AG09319 (cell line): ENCODE results near the gene FABP6.

Experiments
- DNase-seq: peaks from one replicate; pipeline ENCODE4 v3.0.0-alpha.2; 2010; ENCODE audit warnings: low read depth; ENCODE audit errors: extremely low read depth
- TF ChIP-seq, protein P1 (sequence below): IDR thresholded peaks from 2 replicates; pipeline ENCODE4 v1.5.1; 2011; ENCODE audit warnings: low read depth, mild to moderate bottlenecking, inconsistent platforms, low read length, moderate library complexity

FABP6 gene, protein sequence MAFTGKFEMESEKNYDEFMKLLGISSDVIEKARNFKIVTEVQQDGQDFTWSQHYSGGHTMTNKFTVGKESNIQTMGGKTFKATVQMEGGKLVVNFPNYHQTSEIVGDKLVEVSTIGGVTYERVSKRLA

GRCh38 chr5:160229190-160229742 is at the start of gene FABP6:
TSS of gene FABP6 (plus strand) at chr5:160229506. CDS start at chr5:160229558, 52 bp downstream.
- DNase-seq = no peak
- TF ChIP-seq, protein P1, sequence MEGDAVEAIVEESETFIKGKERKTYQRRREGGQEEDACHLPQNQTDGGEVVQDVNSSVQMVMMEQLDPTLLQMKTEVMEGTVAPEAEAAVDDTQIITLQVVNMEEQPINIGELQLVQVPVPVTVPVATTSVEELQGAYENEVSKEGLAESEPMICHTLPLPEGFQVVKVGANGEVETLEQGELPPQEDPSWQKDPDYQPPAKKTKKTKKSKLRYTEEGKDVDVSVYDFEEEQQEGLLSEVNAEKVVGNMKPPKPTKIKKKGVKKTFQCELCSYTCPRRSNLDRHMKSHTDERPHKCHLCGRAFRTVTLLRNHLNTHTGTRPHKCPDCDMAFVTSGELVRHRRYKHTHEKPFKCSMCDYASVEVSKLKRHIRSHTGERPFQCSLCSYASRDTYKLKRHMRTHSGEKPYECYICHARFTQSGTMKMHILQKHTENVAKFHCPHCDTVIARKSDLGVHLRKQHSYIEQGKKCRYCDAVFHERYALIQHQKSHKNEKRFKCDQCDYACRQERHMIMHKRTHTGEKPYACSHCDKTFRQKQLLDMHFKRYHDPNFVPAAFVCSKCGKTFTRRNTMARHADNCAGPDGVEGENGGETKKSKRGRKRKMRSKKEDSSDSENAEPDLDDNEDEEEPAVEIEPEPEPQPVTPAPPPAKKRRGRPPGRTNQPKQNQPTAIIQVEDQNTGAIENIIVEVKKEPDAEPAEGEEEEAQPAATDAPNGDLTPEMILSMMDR = no peak

DNA sequence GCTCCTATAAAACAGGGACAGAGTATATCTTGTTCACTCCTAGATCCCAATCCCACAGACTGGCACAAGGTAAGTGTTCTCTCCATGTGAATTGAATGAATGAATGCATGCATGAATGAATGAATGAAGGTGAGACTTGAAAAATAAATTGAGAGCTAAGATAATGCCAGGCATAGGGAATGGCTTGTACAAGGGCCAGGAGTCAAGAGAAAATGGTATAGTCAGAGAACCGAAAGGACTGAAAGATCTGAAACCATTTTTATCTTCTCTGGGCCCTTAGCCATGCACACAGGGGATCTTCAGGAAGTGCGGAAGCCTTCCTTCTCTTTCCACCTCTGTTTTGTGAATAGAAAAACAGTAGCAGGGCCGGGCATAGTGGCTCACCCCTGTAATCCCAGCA is 48.4 kb upstream of the FABP6 start:
- TF ChIP-seq, protein P1 = no peak
- no peak for DNase-seq

DNA sequence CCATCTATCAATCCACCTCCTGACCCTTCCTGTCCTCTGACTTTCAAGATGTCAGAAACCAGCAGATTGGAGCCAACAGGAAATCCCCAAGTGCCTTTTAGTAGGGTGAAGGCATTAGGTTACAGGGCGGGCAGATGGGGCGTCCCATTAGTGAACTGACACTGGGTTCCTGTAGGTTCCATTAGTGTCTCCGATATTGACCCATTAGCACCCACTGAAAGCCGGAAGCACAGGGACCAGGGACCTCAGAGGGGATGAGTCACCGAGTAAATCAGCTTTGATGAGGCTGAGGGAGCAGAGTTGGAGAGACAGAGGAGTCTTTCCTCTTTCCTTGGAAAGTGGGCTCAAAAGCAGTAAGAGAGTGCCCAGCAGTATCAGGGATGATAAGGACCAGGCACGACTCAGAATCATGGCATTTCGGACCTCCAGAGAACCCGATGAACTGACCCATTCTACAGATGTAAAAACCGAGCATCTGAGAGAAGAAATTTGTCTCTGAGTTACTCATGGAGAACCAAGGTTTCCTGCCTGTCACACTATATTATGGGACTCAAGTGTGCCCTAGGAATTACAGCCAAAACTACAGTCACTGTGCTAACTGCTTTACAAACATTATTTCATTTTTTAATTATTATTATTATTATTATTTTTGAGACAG is 47.2 kb upstream of the FABP6 start:
- DNase-seq = no peak
- TF ChIP-seq, protein P1 = no peak

DNA sequence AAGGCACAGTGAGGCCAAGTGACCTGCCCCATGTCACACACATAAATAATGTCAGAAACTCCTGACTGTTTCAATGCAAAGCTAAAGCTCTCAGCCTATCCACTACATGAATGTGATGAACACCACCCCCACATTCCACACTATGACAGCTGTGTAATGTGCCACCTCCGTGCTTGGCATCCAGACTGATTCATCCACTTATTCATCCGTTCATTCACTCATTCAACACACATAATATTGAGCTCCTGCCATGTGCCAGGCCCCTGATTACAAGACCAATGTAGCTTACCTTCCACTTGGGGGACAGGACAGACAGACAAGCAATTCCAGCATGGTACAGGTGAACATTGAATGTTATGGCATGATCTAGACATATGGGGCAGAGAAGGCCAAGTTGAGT is 46.2 kb upstream of the FABP6 start:
- TF ChIP-seq, protein P1 = no peak
- DNase-seq = no peak

- TF ChIP-seq, protein P1 = no peak
- DNase-seq = no peak
These were observed 43.5 kb upstream of the FABP6 start for GRCh38 chr5:160185626-160186360.

DNA sequence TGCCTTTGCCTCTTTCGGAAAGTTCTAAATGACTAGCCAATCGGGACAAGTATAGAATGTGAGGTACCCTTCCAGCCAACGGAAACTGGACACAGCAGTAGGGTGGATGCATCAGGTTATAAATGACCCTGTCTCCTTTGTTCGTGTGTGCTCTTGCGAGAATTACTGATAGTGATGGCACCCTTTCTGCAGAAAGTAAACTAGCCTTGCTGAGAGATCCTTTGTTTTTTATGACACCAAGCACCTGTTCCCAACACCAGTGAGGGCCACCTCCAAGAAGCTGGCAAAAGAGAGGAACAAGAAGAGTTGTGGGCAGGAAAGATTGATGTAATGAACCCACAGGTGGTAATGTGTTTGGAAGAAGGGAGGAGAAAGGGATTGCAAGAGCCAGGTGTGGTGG is 42.8 kb upstream of the FABP6 start:
- DNase-seq = no peak
- TF ChIP-seq, protein P1 = no peak

DNA sequence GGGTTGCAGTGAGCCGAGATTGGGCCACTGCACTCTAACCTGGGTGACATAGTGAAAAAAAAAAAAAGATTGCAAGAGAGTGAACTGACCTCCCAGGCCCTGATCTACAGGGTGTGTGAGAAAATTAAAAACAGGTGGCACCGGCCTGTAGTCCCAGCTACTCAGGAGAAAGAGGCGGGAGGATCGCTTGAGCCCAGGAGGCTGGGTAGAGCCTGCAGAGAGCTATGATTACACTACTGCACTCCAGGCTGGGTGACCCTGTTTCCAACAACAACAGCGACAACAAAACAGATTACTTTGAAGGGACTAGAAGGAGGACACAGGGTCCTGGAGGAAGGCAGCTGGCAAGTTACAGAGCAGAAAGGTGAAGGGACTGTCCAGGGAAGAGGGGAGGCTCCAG is 42.2 kb upstream of the FABP6 start:
- TF ChIP-seq, protein P1 = no peak
- DNase-seq = no peak
